ENCODE results near the gene CRACR2B. TPM values are rescaled to one million over a fixed set of nuclear protein-coding genes. Genes with fewer than 3 reads are reported as not detected.

Gene CRACR2B
- total and polyA plus RNA-seq, 2 of the 8 experiments (the other 6 are each of a cell fraction or from before 2014, with no cell fraction given), result 18.2 to 26.4 TPM

DNA sequence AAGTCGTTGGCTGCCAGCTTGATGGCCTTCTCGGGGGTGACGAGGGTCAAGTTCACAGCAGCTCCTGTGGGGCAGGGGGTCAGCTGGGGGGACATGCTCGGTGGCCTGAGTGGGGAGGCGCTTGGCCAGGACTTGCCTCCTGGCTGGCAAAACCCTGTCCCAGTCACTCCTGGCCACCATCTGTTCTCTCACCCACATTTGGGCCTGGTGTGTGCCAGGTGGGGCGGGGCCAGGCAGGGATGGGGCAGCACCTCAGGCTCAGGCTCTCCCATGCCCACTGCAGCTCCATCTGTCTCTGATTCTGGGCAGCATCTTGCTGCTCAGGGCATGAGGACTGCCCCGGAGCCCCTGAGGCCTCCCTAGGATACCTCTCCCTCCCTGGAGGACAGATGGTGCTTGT lies 34.2 kb upstream of the CRACR2B start:
- Histone ChIP-seq H4K20me1 (replicated peaks in 1 of 2; ENCODE audit: control insufficient read depth in 1 of 2, insufficient read depth in 2 of 2, low read length in 2 of 2) (peaks cover 2 to 12% of the 10 kb centered on the region in 2 experiments), H3K4me1 (replicated peaks in 1 of 4; ENCODE audit: control insufficient read depth in 3 of 4, insufficient read depth in 4 of 4, low read length in 3 of 4) (peaks cover 4 to 34% (median 24%) of the 10 kb centered on the region in 4 experiments), H3K56ac (replicated peaks; ENCODE audit: insufficient read length, low read depth, low read length) (no peak overlapping the region), H3K9ac (replicated peaks in 1 of 4; ENCODE audit: extremely low read depth in 1 of 4, low read depth in 3 of 4, low read length in 3 of 4) (no peak overlapping the region), H4K5ac (ENCODE audit: insufficient read length, low read depth, low read length) (no peak overlapping the region), H4K8ac (ENCODE audit: extremely low read depth, insufficient read depth, low read length) (no peak overlapping the region), H2AFZ (ENCODE audit: low read length) (no peak overlapping the region), H3K18ac (ENCODE audit: extremely low read depth, low read length) (no peak overlapping the region), H3K9me3 (ENCODE audit: insufficient read depth in 2 of 2, low read depth in 1 of 2, low read length in 1 of 2) (no peaks in the 10 kb centered on the region), H3K27ac (ENCODE audit: low read depth, low read length) (no peak overlapping the region), H3K36me3 (ENCODE audit: control insufficient read depth in 2 of 4, insufficient read depth in 4 of 4, low read length in 3 of 4) (peaks cover 0 to 12% (median 0%) of the 10 kb centered on the region in 4 experiments; a peak in 3 of 8 replicates), H2BK5ac (ENCODE audit: low read depth, low read length) (no peak overlapping the region), H2BK120ac (replicated peaks; ENCODE audit: low read depth, low read length) (no peak overlapping the region), H2BK20ac (ENCODE audit: low read length) (no peak overlapping the region), H2AK5ac (ENCODE audit: low read depth, low read length) (no peak overlapping the region), H3K27me3 (replicated peaks in 1 of 4; ENCODE audit: control insufficient read depth in 3 of 4, extremely low read depth in 1 of 4, insufficient read depth in 3 of 4, low read length in 3 of 4) (no peaks in the 10 kb centered on the region), H3K4me3 (ENCODE audit: extremely low read depth in 1 of 4, insufficient read depth in 2 of 4, low read depth in 3 of 4, low read length in 4 of 4) (no peak overlapping the region), H3K4me2 (ENCODE audit: insufficient read depth in 1 of 2, low read depth in 2 of 2, low read length in 2 of 2) (no peak overlapping the region), H3K23me2 (ENCODE audit: low read depth, low read length) (peaks cover 7% of the 10 kb centered on the region), H3K79me2 (ENCODE audit: control insufficient read depth in 1 of 2, insufficient read depth in 2 of 2, low read length in 2 of 2) (peaks cover 0 to 5% of the 10 kb centered on the region in 2 experiments; a peak in 1 of 4 replicates), H3K14ac (ENCODE audit: insufficient read length) (no peak overlapping the region), H3K23ac (ENCODE audit: insufficient read length) (no peak overlapping the region), H2BK12ac (ENCODE audit: low read depth, low read length) (no peak overlapping the region), H3K79me1 (ENCODE audit: low read depth, low read length) (0 out of 2 replicates have a peak, but pooled peaks cover 7% of the 10 kb centered on the region), H2BK15ac (ENCODE audit: low read length) (no peak overlapping the region), H4K91ac (replicated peaks; ENCODE audit: insufficient read length, low read length) (no peak overlapping the region), H3K4ac (replicated peaks; ENCODE audit: insufficient read length, low read depth, low read length) (no peak overlapping the region)
- DNase-seq (ENCODE audit: low read depth in 1 of 2, low spot score in 2 of 2) (no peak), FAIRE-seq (no peak)
- 82% methylated on average over 7 of the region's 7 CpGs; no CpG with 5 or more reads in 1 of the 2 experiments for WGBS, 2 experiments (ENCODE audit: extremely low coverage in 1 of 2, insufficient coverage in 1 of 2, insufficient read length in 1 of 2, insufficient replicate concordance in 2 of 2, low coverage in 1 of 2, low lambda C conversion rate in 2 of 2, missing lambda C conversion rate in 1 of 2)
- ChIA-PET CTCF (ENCODE audit: partially characterized antibody) (interaction anchor here (1.0 to 2.2 kb wide), 2 partner anchors 10 to 18 kb away, joined by 3 to 10 read pairs; no protein-coding TSS in a partner anchor), POLR2A (ENCODE audit: partially characterized antibody) (interaction anchor here (0.6 to 53.0 kb wide), 2 partner anchors 11 to 37 kb away, joined by 3 to 1917 read pairs; partner anchors contain the start of genes CD151, CRACR2B, PNPLA2 and POLR2L)
- TF ChIP-seq RAD21 (IDR thresholded peaks at IDR 0.05 in 1 of 2, conservative IDR thresholded peaks at IDR 0.05 in 1 of 2; ENCODE audit: low read depth in 2 of 2, low read length in 2 of 2) (no peak), MAFK (IDR thresholded peaks at IDR 0.05; ENCODE audit: low read depth, low read length) (no peak), HDAC6 (IDR thresholded peaks at IDR 0.05; ENCODE audit: low read depth, low read length) (no peak), CHD2 (IDR thresholded peaks at IDR 0.05; ENCODE audit: low read length) (no peak), RFX5 (IDR thresholded peaks at IDR 0.05; ENCODE audit: borderline replicate concordance, low read depth, low read length) (no peak), TAF1 (IDR thresholded peaks at IDR 0.05; ENCODE audit: low read depth, low read length) (no peak), KDM1A (IDR thresholded peaks at IDR 0.05; ENCODE audit: borderline replicate concordance, low read length) (no peak), SP2 (IDR thresholded peaks at IDR 0.05; ENCODE audit: low read length) (no peak), SRF (IDR thresholded peaks at IDR 0.05; ENCODE audit: low read depth, low read length) (no peak), ATF3 (IDR thresholded peaks at IDR 0.05; ENCODE audit: insufficient read depth, low read depth, low read length) (no peak), ZNF274 (IDR thresholded peaks at IDR 0.05; ENCODE audit: borderline replicate concordance, extremely low read depth, low read length) (no peak)
- TF ChIP-seq, protein P1, sequence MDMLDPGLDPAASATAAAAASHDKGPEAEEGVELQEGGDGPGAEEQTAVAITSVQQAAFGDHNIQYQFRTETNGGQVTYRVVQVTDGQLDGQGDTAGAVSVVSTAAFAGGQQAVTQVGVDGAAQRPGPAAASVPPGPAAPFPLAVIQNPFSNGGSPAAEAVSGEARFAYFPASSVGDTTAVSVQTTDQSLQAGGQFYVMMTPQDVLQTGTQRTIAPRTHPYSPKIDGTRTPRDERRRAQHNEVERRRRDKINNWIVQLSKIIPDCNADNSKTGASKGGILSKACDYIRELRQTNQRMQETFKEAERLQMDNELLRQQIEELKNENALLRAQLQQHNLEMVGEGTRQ (IDR thresholded peaks at IDR 0.05; ENCODE audit: low read length), result no peak

All from H1 (cell line).